ENCODE measurements around the gene RS1. TPM values are rescaled to one million over a fixed set of nuclear protein-coding genes. Genes with fewer than 3 reads are reported as not detected.

Gene RS1
- total and polyA plus RNA-seq, 2 of the 4 experiments (the other 2 are of a cell fraction) = not detected

GRCh38 chrX:18619288-18619687 lies 52.6 kb downstream of the RS1 start:
- TF ChIP-seq RCOR1 (IDR thresholded peaks at IDR 0.05; ENCODE audit: insufficient replicate concordance, low read length) = no peak
- no peak for TF ChIP-seq RFX5 (IDR thresholded peaks at IDR 0.05; ENCODE audit: low read depth, low read length)
- TF ChIP-seq BHLHE40 (IDR thresholded peaks at IDR 0.05; ENCODE audit: low read depth, low read length) = no peak
- TF ChIP-seq FOS (IDR thresholded peaks at IDR 0.05; ENCODE audit: low read depth, low read length) = no peak
- TF ChIP-seq CEBPB (IDR thresholded peaks at IDR 0.05; ENCODE audit: low read depth, low read length) = no peak
- no peak for TF ChIP-seq USF2 (IDR thresholded peaks at IDR 0.05; ENCODE audit: low read depth, low read length)

More at GRCh38 chrX:18619288-18619687, 52.6 kb downstream of the RS1 start:
- Histone ChIP-seq H3K4me1 (ENCODE audit: control insufficient read depth, insufficient read depth, low read length) (peaks cover 2% of the 10 kb centered on the region), H3K18ac (ENCODE audit: low read depth, low read length) (no peak overlapping the region), H2AFZ (replicated peaks; ENCODE audit: low read length, poor library complexity) (no peak overlapping the region), H4K91ac (ENCODE audit: insufficient read depth, low read depth, low read length) (no peak overlapping the region), H3K9me1 (ENCODE audit: insufficient read depth, low read length) (no peaks in the 10 kb centered on the region), H3K23ac (ENCODE audit: low read depth, low read length) (no peak overlapping the region), H4K20me1 (ENCODE audit: insufficient read depth, low read length) (no peaks in the 10 kb centered on the region), H3K9ac (ENCODE audit: low read depth, low read length) (no peak overlapping the region), H2AK9ac (replicated peaks; ENCODE audit: low read depth, low read length, poor library complexity) (no peak overlapping the region), H4K5ac (ENCODE audit: low read depth, low read length) (no peak overlapping the region), H2BK120ac (ENCODE audit: low read depth, low read length) (no peak overlapping the region), H3K4ac (ENCODE audit: low read depth, low read length) (no peak overlapping the region), H3K36me3 (ENCODE audit: control insufficient read depth, insufficient read depth, low read length) (0 out of 2 replicates have a peak, but pooled peaks cover 1% of the 10 kb centered on the region), H3K14ac (replicated peaks; ENCODE audit: low read depth, low read length) (no peak overlapping the region), H3K27ac (ENCODE audit: insufficient read depth, low read length) (no peak overlapping the region), H4K8ac (ENCODE audit: low read depth in 2 of 2, low read length in 2 of 2) (no peak overlapping the region), H2BK20ac (ENCODE audit: low read depth, low read length) (no peak overlapping the region), H3K4me2 (ENCODE audit: low read depth, low read length) (no peak overlapping the region), H3K4me3 (ENCODE audit: insufficient read depth, low read depth, low read length) (no peak overlapping the region), H2AK5ac (ENCODE audit: low read depth, low read length) (no peak overlapping the region), H2BK5ac (ENCODE audit: low read depth, low read length, poor library complexity, severe bottlenecking) (no peak overlapping the region), H3K9me3 (ENCODE audit: control insufficient read depth, insufficient read depth, low read length) (no peaks in the 10 kb centered on the region), H3K79me1 (ENCODE audit: low read depth in 1 of 2, low read length in 2 of 2) (no peaks in the 10 kb centered on the region), H2BK15ac (ENCODE audit: low read depth, low read length) (no peak overlapping the region), H3K27me3 (ENCODE audit: control insufficient read depth, insufficient read depth, low read length) (no peaks in the 10 kb centered on the region), H3K56ac (ENCODE audit: extremely low read depth, insufficient read depth, low read length) (no peak overlapping the region)
- dilution Hi-C loops (cut with HindIII; ENCODE audit: low sequenced_read_pairs, unreplicated experiment) (no loop called here), in situ Hi-C loops (cut with MboI; ENCODE audit: low sequenced_read_pairs) (no loop called here), intact Hi-C loops (cut with micrococcal nuclease) (no loop called here)
- CTCF ChIA-PET = no interaction called here
- no peak for DNase-seq
- POLR2A ChIA-PET (ENCODE audit: unreplicated experiment) = no interaction called here
- ATAC-seq (ENCODE audit: low read depth) = no peak
- no CpG with 5 or more reads among the region's 2 CpGs for WGBS, 2 experiments (ENCODE audit: extremely low coverage in 2 of 2, insufficient read length in 1 of 2)
- BruUV-seq (replicated peaks) = no TSS peak

Data from IMR-90 (cell line).